PFSK-1 (cell line): ENCODE measurements around the gene CABYR.

ENCODE experiments used
- FOXP2 ChIP-seq: optimal IDR thresholded peaks from 2 replicates; pipeline ENCODE3; 2011; ENCODE audit warnings: borderline replicate concordance, control low read depth, inconsistent platforms; ENCODE audit not compliant: insufficient read depth; ENCODE audit errors: extremely low read length, extremely low read depth
- POLR2AphosphoS5 ChIP-seq: IDR thresholded peaks from 2 replicates; pipeline ENCODE4 v1.6.1; 2012; ENCODE audit warnings: low read depth, mild to moderate bottlenecking, control low read depth, low read length, moderate library complexity
- SIN3A ChIP-seq: IDR thresholded peaks from 2 replicates; pipeline ENCODE4 v1.6.1; 2012; ENCODE audit warnings: mild to moderate bottlenecking, low read length, moderate library complexity, borderline replicate concordance; ENCODE audit not compliant: insufficient read depth
- TAF1 ChIP-seq: IDR thresholded peaks from 2 replicates; pipeline ENCODE4 v1.6.1; 2012; ENCODE audit warnings: low read length, control low read depth, borderline replicate concordance; ENCODE audit not compliant: insufficient read depth
- TF ChIP-seq, protein P1 (sequence below), 2 experiments: IDR thresholded peaks; 2 replicates each; pipeline versions ENCODE4 v1.6.1 to v1.8.0; 2011 to 2012; ENCODE audit warnings: low read depth in 2 of 2, low read length in 2 of 2, control low read depth in 1 of 2, inconsistent platforms in 1 of 2, mild to moderate bottlenecking in 1 of 2, moderate library complexity in 1 of 2; ENCODE audit not compliant: insufficient read depth in 1 of 2

Gene CABYR

DNA sequence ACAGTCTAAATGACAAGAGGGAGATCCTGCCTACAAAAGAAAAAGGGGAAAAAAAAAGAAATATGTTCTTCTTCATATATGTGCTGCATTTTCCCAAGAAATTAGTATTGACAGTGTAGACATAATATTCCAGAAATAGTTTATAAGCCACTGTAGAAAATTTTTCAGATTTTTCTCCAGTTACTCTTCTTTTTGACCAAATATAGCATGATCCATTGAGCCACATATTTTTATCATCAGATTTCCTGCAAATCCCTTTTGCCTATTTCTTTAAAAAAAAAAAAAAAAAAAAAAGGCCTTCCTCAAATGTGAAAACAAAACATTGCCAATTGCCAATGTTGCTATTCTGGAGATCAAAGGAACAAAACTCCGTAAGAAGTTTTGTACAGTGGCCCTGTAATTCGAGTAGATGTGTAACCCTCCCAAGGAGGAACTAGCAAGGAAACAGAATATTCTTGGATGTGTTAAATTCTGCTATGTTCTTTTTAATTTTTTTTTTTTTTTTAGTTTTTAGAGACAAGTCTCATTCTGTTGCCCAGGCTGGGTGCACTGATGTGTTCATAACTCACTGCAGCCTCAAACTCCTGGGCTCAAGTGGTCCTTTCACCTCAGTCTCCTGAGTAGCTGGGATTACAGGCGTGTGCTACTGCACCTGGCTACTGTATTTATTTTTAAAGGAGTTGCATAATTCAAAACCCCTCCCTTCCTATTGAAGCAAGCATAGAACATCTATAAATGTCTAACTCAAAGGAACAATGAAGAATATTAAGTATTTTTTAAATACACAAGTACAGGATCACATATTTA, 12.5 kb upstream of the CABYR start:
- TF ChIP-seq SIN3A, result no peak
- TF ChIP-seq, protein P1, sequence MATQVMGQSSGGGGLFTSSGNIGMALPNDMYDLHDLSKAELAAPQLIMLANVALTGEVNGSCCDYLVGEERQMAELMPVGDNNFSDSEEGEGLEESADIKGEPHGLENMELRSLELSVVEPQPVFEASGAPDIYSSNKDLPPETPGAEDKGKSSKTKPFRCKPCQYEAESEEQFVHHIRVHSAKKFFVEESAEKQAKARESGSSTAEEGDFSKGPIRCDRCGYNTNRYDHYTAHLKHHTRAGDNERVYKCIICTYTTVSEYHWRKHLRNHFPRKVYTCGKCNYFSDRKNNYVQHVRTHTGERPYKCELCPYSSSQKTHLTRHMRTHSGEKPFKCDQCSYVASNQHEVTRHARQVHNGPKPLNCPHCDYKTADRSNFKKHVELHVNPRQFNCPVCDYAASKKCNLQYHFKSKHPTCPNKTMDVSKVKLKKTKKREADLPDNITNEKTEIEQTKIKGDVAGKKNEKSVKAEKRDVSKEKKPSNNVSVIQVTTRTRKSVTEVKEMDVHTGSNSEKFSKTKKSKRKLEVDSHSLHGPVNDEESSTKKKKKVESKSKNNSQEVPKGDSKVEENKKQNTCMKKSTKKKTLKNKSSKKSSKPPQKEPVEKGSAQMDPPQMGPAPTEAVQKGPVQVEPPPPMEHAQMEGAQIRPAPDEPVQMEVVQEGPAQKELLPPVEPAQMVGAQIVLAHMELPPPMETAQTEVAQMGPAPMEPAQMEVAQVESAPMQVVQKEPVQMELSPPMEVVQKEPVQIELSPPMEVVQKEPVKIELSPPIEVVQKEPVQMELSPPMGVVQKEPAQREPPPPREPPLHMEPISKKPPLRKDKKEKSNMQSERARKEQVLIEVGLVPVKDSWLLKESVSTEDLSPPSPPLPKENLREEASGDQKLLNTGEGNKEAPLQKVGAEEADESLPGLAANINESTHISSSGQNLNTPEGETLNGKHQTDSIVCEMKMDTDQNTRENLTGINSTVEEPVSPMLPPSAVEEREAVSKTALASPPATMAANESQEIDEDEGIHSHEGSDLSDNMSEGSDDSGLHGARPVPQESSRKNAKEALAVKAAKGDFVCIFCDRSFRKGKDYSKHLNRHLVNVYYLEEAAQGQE (IDR thresholded peaks at IDR 0.05; ENCODE audit: insufficient read depth in 1 of 2, low read depth in 2 of 2, low read length in 2 of 2), result no peak
- no peak for TF ChIP-seq FOXP2
- no peak for TF ChIP-seq POLR2AphosphoS5
- no peak for TF ChIP-seq TAF1

DNA sequence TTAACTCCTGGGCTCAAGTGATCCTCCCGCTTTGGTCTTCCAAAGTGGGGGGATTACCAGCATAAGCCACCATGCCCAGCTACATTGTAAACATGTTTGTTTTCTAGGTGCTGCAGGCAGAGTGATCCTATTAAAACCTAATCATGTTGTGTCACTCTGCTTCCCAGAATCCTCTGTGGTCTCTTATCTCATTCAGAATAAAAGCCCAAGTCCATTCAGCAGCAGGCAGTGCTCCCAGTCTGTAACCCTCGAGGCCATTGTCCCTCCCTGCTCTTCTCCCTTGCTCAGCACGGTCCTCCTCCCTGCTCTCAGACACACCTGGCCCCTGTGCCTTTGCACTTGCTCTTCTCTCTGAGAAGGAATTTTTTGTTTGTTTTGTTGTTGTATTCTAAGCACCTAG, 11.1 kb upstream of the CABYR start:
- no peak for TF ChIP-seq FOXP2
- TF ChIP-seq POLR2AphosphoS5, result no peak
- no peak for TF ChIP-seq TAF1
- TF ChIP-seq, protein P1 (IDR thresholded peaks at IDR 0.05; ENCODE audit: insufficient read depth in 1 of 2, low read depth in 2 of 2, low read length in 2 of 2), result no peak
- TF ChIP-seq SIN3A, result no peak

DNA sequence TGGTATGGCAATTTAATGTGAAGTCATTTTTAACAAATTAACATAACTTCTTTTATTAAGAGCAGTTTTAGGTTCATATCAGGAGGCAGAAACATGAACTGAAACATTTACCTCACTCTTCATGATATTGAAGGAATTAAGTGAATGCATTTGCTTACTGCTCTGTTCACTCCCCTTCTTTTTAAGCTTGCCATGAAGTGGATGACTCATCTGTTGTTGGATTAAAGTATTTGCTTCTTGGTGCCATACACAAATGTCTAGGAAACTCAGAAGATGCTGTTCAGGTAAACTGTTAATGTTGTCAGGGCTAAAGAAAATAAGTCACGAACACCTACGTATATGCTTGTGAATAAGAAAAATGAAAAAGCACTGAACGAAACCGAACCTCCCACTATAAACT, 10.2 kb upstream of the CABYR start:
- TF ChIP-seq TAF1 (no peak), FOXP2 (no peak), SIN3A (no peak), POLR2AphosphoS5 (no peak)
- TF ChIP-seq, protein P1 (IDR thresholded peaks at IDR 0.05; ENCODE audit: insufficient read depth in 1 of 2, low read depth in 2 of 2, low read length in 2 of 2), result no peak

DNA sequence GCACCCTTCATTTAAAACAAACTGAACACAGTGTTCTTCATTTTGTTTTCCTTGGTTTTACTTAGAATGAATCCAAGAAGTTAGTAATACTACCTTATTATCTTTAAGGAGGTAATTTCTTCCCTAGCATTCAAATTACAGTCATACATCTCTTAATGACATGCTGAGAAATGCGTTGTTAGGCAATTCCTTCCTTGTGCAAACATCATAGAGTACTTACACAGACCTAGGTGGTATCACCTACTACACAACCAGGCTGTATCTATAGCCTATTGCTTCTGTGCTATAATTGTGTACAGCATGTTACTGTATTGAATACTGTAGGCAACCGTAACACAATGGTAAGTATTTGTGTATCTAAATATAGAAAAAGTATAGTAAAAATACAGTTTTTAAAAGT, 8.4 kb upstream of the CABYR start:
- TF ChIP-seq POLR2AphosphoS5 (no peak), FOXP2 (no peak), SIN3A (no peak), TAF1 (no peak)
- TF ChIP-seq, protein P1 (IDR thresholded peaks at IDR 0.05; ENCODE audit: insufficient read depth in 1 of 2, low read depth in 2 of 2, low read length in 2 of 2), result no peak

DNA sequence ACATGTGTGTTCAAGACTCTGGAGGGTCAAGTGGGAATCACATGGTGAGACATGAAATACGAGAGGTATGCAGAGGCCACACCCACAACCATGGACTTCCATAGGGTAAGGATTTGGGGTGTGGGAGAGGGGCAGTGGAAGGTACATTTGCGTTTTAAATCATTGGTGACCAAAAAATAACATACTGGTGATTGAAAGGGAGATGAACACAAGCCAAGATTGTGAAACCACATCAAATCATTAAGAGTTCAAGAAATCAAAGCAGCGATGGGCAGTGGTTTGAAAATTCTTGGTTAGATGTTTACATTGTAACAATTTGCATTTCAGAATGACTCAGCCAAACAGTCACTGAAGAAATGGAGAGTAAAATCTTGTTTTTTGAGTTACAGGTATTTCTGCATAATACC, 1.9 kb upstream of the CABYR start:
- TF ChIP-seq POLR2AphosphoS5 (no peak; the same call in 1 of the 2 replicates), TAF1 (no peak), SIN3A (no peak), FOXP2 (no peak)
- TF ChIP-seq, protein P1 (IDR thresholded peaks at IDR 0.05; ENCODE audit: insufficient read depth in 1 of 2, low read depth in 2 of 2, low read length in 2 of 2), result no peak
